BJ (cell line): ENCODE results near the gene FAM162A. TPM values are rescaled to one million over a fixed set of nuclear protein-coding genes. Genes with fewer than 3 reads are reported as not detected.

Experiments used
- CTCF ChIA-PET: fragments of 350-600 bp; formaldehyde crosslinking; extraction: SDS; loops from one replicate; lab custom pipeline; 2021; ENCODE audit warnings: antibody characterized with exemption, inconsistent platforms; lab: Yijun Ruan, JAX
- POLR2A ChIA-PET: fragments of 300-600 bp; sonication (Branson Sonifier 250); formaldehyde crosslinking; extraction: SDS; loops from one replicate; lab custom pipeline; 2021; ENCODE audit warnings: antibody characterized with exemption; lab: Charles Lee
- DNase-seq: peaks from one replicate; pipeline ENCODE4 v3.0.0-alpha.2; 2011; ENCODE audit warnings: low read depth
- H3K27me3 ChIP-seq: 2 replicates; pipeline ENCODE4 v1.6.0; 2011; ENCODE audit warnings: low read length; ENCODE audit not compliant: control insufficient read depth, insufficient read depth
- H3K36me3 ChIP-seq: 2 replicates; pipeline ENCODE4 v1.5.1; 2011; ENCODE audit warnings: low read length; ENCODE audit not compliant: control insufficient read depth, insufficient read depth
- H3K4me3 ChIP-seq: 2 replicates; pipeline ENCODE4 v1.5.1; 2011; ENCODE audit warnings: low read depth, mild to moderate bottlenecking, control low read depth, low read length
- CTCF ChIP-seq: IDR thresholded peaks from 2 replicates; pipeline ENCODE4 v1.5.1; 2011; ENCODE audit warnings: low read depth, mild to moderate bottlenecking, control low read depth, inconsistent platforms, low read length, moderate library complexity; ENCODE audit not compliant: insufficient read depth
- polyA plus RNA-seq: library from polyadenylated mRNA; depleted of rRNA; stranded (reverse); fragments of >200 nt; gene quantifications from 2 replicates; pipeline ENCODE4 v1.2.3, GENCODE V29; 2011

Gene FAM162A
- polyA plus RNA-seq, 1 experiment = 23.9 TPM

GRCh38 chr3:122356402-122356801 lies 27.6 kb upstream of the FAM162A start:
- no peak for DNase-seq
- POLR2A ChIA-PET = no interaction called here

GRCh38 chr3:122357828-122358702 lies 25.9 kb upstream of the FAM162A start:
- POLR2A ChIA-PET = interaction anchor here (0.6 kb wide), 1 partner anchor 11 kb away, joined by 3 read pairs; no protein-coding TSS in a partner anchor
- no peak overlapping the region for H3K4me3 ChIP-seq
- no peak for DNase-seq
- H3K27me3 ChIP-seq = no peaks in the 10 kb centered on the region
- no peak for TF ChIP-seq CTCF
- peaks cover 1% of the 10 kb centered on the region; the same call in 1 of the 2 replicates for H3K36me3 ChIP-seq
- CTCF ChIA-PET = interaction anchor here (0.9 to 1.1 kb wide), 2 partner anchors 9 to 13 kb away, joined by 3 to 5 read pairs; no protein-coding TSS in a partner anchor

More at GRCh38 chr3:122356402-122356801, 27.6 kb upstream of the FAM162A start:
- TF ChIP-seq CTCF = peak; percentile 27; the same call in 1 of the 2 replicates
- CTCF ChIA-PET = interaction anchor here (0.6 kb wide), 3 partner anchors 255 to 1543 kb away, joined by 3 read pairs; no protein-coding TSS in a partner anchor
- H3K4me3 ChIP-seq = no peak overlapping the region
- no peaks in the 10 kb centered on the region; the same call in 1 of the 2 replicates for H3K36me3 ChIP-seq
- H3K27me3 ChIP-seq = no peaks in the 10 kb centered on the region

- no peaks in the 10 kb centered on the region for H3K27me3 ChIP-seq
- TF ChIP-seq CTCF = no peak
- DNase-seq = no peak
- H3K4me3 ChIP-seq = no peak overlapping the region
- POLR2A ChIA-PET = interaction anchor here (0.6 kb wide), 1 partner anchor 11 kb away, joined by 3 read pairs; no protein-coding TSS in a partner anchor
- H3K36me3 ChIP-seq = peaks cover 1% of the 10 kb centered on the region; the same call in 1 of the 2 replicates
- CTCF ChIA-PET = interaction anchor here (0.9 to 1.1 kb wide), 2 partner anchors 9 to 13 kb away, joined by 3 to 5 read pairs; no protein-coding TSS in a partner anchor
Observed at GRCh38 chr3:122358703-122359032, 25.3 kb upstream of the FAM162A start.

GRCh38 chr3:122362026-122362425 lies 22.0 kb upstream of the FAM162A start:
- CTCF ChIA-PET = no interaction called here
- no peak for DNase-seq
- POLR2A ChIA-PET = no interaction called here
- TF ChIP-seq CTCF = no peak
- Histone ChIP-seq H3K27me3 (no peaks in the 10 kb centered on the region), H3K4me3 (no peak overlapping the region), H3K36me3 (peaks cover 5% of the 10 kb centered on the region)

- H3K4me3 ChIP-seq = no peak overlapping the region
- peaks cover 5% of the 10 kb centered on the region for H3K36me3 ChIP-seq
- ChIA-PET POLR2A (no interaction called here), CTCF (no interaction called here)
- no peak for DNase-seq
- no peak for TF ChIP-seq CTCF
- H3K27me3 ChIP-seq = no peaks in the 10 kb centered on the region
Observed at GRCh38 chr3:122364490-122364889, 19.5 kb upstream of the FAM162A start.
